Erythroblast (primary cell): ENCODE measurements around the gene CYB561D1.

Experiments
- GATA1 ChIP-seq: IDR thresholded peaks from 2 replicates; pipeline ENCODE4 v1.6.1; 2011; ENCODE audit warnings: low read depth, mild to moderate bottlenecking, control low read depth, low read length, moderate library complexity
- POLR2A ChIP-seq: IDR thresholded peaks from 2 replicates; pipeline ENCODE4 v1.6.1; 2011; ENCODE audit warnings: mild to moderate bottlenecking, low read length

DNA sequence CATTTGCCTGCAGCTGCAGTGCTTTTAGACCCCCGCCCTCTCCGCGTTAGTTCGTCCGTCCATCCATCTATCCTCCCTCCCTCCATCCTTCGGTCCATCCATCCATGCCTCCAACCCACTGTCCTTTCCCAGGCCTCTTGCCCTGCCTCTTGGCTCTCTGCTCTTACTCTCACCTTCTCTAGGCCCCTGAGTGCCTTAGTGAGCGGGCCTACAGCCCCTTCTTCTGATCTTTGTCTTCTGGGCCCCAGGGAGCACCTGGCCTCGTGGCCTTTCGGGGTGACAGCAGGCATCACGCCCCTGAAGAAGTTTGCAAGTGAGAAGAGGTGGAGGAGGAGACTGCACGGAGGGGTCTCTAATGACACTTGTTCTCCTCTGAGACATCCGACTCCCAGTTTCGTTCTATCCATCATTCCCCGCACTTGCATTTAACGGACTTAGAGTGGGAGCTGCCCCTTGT lies 9.3 kb upstream of the CYB561D1 start:
- TF ChIP-seq POLR2A (no peak), GATA1 (no peak)
